ENCODE measurements around the gene CLIC4.
A peak's percentile ranks its signal among the peaks of the same experiment; 100 is the strongest.

Gene CLIC4

GRCh38 chr1:24847995-24848881, 103.0 kb downstream of the CLIC4 start:
- TF ChIP-seq, protein P1, sequence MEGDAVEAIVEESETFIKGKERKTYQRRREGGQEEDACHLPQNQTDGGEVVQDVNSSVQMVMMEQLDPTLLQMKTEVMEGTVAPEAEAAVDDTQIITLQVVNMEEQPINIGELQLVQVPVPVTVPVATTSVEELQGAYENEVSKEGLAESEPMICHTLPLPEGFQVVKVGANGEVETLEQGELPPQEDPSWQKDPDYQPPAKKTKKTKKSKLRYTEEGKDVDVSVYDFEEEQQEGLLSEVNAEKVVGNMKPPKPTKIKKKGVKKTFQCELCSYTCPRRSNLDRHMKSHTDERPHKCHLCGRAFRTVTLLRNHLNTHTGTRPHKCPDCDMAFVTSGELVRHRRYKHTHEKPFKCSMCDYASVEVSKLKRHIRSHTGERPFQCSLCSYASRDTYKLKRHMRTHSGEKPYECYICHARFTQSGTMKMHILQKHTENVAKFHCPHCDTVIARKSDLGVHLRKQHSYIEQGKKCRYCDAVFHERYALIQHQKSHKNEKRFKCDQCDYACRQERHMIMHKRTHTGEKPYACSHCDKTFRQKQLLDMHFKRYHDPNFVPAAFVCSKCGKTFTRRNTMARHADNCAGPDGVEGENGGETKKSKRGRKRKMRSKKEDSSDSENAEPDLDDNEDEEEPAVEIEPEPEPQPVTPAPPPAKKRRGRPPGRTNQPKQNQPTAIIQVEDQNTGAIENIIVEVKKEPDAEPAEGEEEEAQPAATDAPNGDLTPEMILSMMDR (conservative IDR thresholded peaks at IDR 0.05) = peak; percentile 92
- H3K27ac ChIP-seq = peak overlapping the region; percentile 76

GRCh38 chr1:24849672-24850295, 104.5 kb downstream of the CLIC4 start:
- TF ChIP-seq, protein P1 (conservative IDR thresholded peaks at IDR 0.05) = peak; percentile 77
- H3K27ac ChIP-seq = peak overlapping the region; percentile 5; the same call in 1 of the 2 replicates

DNA sequence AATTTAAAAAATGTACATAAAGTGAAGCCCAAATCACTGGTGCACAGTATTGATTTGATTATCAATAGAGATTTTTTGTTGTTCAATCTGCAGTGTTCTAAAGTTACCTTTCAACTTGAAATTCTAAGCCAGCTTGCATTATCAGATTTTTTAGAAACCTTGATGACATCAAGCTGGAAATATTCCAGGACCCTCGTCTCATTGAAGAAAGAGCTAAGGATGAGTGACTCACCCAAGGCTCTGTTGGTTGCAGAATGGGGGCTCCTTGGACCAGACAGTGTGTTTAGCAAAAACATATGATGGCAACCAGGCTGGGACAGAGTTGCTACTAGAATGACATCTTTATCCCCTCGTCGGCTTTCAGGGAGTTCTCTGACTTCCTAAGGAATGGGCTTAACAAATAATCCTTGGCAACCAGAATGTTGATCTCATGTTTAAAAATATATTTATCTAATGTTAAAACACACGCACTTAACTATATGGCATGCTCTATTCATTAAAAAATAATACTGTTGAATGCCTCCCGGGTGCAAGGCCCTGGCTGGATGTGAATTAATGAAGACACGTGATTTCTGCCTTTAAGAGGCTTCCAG, 105.2 kb downstream of the CLIC4 start:
- peak overlapping the region; percentile 5; the same call in 1 of the 2 replicates for H3K27ac ChIP-seq
- TF ChIP-seq, protein P1 (conservative IDR thresholded peaks at IDR 0.05) = no peak

- TF ChIP-seq, protein P1 (conservative IDR thresholded peaks at IDR 0.05) = no peak
- peak overlapping the region; percentile 84 for H3K27ac ChIP-seq
Observed at GRCh38 chr1:24853649-24854048, 108.4 kb downstream of the CLIC4 start.

- H3K27ac ChIP-seq = no peak overlapping the region
- TF ChIP-seq, protein P1 (conservative IDR thresholded peaks at IDR 0.05) = no peak
Observed at GRCh38 chr1:24855474-24855873, 110.2 kb downstream of the CLIC4 start.

DNA sequence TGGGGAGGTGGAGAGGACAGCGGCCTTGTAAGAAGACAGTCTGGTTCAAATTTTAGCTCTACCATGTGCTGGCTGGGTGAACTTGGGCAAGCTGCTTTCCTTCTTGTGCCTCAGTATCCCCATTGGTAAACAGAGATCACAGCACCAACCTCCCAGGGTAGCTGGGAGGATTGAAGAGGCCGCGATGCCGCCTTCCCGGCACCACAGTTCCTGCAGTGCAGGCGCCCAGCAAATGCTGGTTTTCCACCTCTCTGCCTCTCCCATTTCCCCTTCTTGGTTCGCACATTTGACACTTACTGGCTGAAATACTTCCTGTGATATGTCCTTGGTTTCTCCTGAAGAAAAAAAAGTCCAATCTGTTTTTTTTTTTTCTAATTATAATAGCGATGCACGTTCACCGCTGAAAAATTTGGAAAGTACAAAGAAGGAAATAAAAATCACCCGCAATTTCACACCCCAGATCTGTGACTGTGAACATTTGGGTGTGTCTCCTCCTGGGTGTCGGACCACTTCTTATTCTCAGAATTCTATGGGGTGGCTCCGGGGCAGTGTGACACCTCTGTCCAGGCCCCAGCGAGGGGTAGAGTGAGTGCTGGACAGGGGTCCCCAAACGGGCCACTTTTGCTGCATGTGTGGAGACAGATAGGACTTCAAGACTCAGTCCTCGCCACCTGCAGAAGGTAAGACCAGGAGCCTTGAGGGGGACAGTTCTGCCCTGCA, 111.7 kb downstream of the CLIC4 start:
- no peak overlapping the region for H3K27ac ChIP-seq
- TF ChIP-seq, protein P1 (conservative IDR thresholded peaks at IDR 0.05) = no peak

Data from VCaP (cell line).